ENCODE results near the gene DCBLD2. TPM values are rescaled to one million over a fixed set of nuclear protein-coding genes. Genes with fewer than 3 reads are reported as not detected.

Gene DCBLD2
- polyA plus RNA-seq, 1 of the 3 experiments (the other 2 are of a cell fraction): 159 TPM

GRCh38 chr3:98914210-98915080, 12.9 kb upstream of the DCBLD2 start:
- Histone ChIP-seq H3K27ac (ENCODE audit: low read depth in 2 of 2, low read length in 1 of 2) (no peak overlapping the region), H4K20me1 (ENCODE audit: insufficient read depth) (no peaks in the 10 kb centered on the region), H3K4me1 (ENCODE audit: control insufficient read depth in 1 of 2, insufficient read depth in 2 of 2, low read depth in 1 of 2, low read length in 1 of 2) (peaks cover 0 to 18% of the 10 kb centered on the region in 2 experiments; a peak in 1 of 4 replicates), H3K9me2 (no peaks in the 10 kb centered on the region), H3K9me3 (no peaks in the 10 kb centered on the region), H3K36me3 (replicated peaks in 1 of 2; ENCODE audit: control insufficient read depth in 1 of 2, insufficient read depth in 2 of 2, low read length in 1 of 2) (no peaks in the 10 kb centered on the region), H3K79me2 (ENCODE audit: insufficient read depth) (no peaks in the 10 kb centered on the region; the same call in 1 of the 2 replicates), H3F3A (replicated peaks; ENCODE audit: insufficient read depth) (peaks cover 19% of the 10 kb centered on the region), H3K4me3 (ENCODE audit: low read depth in 2 of 2, low read length in 1 of 2) (no peak overlapping the region), H3K9ac (no peak overlapping the region), H3K4me2 (no peak overlapping the region), H2AFZ (ENCODE audit: low read depth) (no peak overlapping the region), H3K27me3 (ENCODE audit: insufficient read depth) (no peaks in the 10 kb centered on the region)
- 70% methylated on average over 9 of the region's 10 CpGs for whole genome bisulfite sequencing (ENCODE audit: low lambda C conversion rate)
- no peak for DNase-seq
- TF ChIP-seq PBX3 (IDR thresholded peaks at IDR 0.05) (no peak), POLR2AphosphoS5 (IDR thresholded peaks at IDR 0.05; ENCODE audit: low read depth, low read length) (no peak), USF1 (IDR thresholded peaks at IDR 0.05; ENCODE audit: borderline replicate concordance, low read depth) (no peak), GATA2 (CRISPR knock-in tag; IDR thresholded peaks at IDR 0.05) (no peak)
- ChIA-PET CTCF (interaction anchor here (1.5 kb wide), 1 partner anchor 97 kb away, joined by 5 read pairs; no protein-coding TSS in a partner anchor), POLR2A (no interaction called here)

GRCh38 chr3:98912448-98912847, 11.0 kb upstream of the DCBLD2 start:
- H3K27ac ChIP-seq (ENCODE audit: low read depth in 2 of 2, low read length in 1 of 2): no peak overlapping the region
- no peaks in the 10 kb centered on the region for H3K9me2 ChIP-seq
- no peak overlapping the region for H3K9ac ChIP-seq
- CTCF ChIA-PET: interaction anchor here (1.0 to 1.6 kb wide), 3 partner anchors 9 to 310 kb away, joined by 3 to 6 read pairs (median 3); partner anchors contain the start of gene DCBLD2
- H3F3A ChIP-seq (replicated peaks; ENCODE audit: insufficient read depth): peaks cover 6% of the 10 kb centered on the region
- 84% methylated on average over 1 of the region's 1 CpG for WGBS (ENCODE audit: low lambda C conversion rate)
- POLR2A ChIA-PET: interaction anchor here (0.8 kb wide), 1 partner anchor 11 kb away, joined by 3 read pairs; the partner anchor contains the start of gene DCBLD2
- H4K20me1 ChIP-seq (ENCODE audit: insufficient read depth): no peaks in the 10 kb centered on the region
- H3K79me2 ChIP-seq (ENCODE audit: insufficient read depth): peaks cover 6% of the 10 kb centered on the region
- no peaks in the 10 kb centered on the region for H3K27me3 ChIP-seq (ENCODE audit: insufficient read depth)
- no peak overlapping the region for H3K4me3 ChIP-seq (ENCODE audit: low read depth in 2 of 2, low read length in 1 of 2)
- H3K4me2 ChIP-seq: no peak overlapping the region
- H3K9me3 ChIP-seq: 0 out of 2 replicates have a peak, but pooled peaks cover 5% of the 10 kb centered on the region
- DNase-seq: no peak
- no peak for TF ChIP-seq FOXM1 (IDR thresholded peaks at IDR 0.05; ENCODE audit: low read depth)
- no peak for TF ChIP-seq USF1 (IDR thresholded peaks at IDR 0.05; ENCODE audit: borderline replicate concordance, low read depth)
- TF ChIP-seq RFX5 (IDR thresholded peaks at IDR 0.05; ENCODE audit: low read length): no peak
- no peak for TF ChIP-seq ELF1 (IDR thresholded peaks at IDR 0.05)
- no peak for TF ChIP-seq RAD21 (IDR thresholded peaks at IDR 0.05; ENCODE audit: low read length)
- TF ChIP-seq TAF1 (IDR thresholded peaks at IDR 0.05; ENCODE audit: borderline replicate concordance, low read depth, low read length): no peak
- no peak overlapping the region for H2AFZ ChIP-seq (ENCODE audit: low read depth)
- H3K4me1 ChIP-seq (ENCODE audit: control insufficient read depth in 1 of 2, insufficient read depth in 2 of 2, low read depth in 1 of 2, low read length in 1 of 2): peaks cover 0 to 3% of the 10 kb centered on the region in 2 experiments; a peak in 2 of 4 replicates
- peaks cover 0 to 16% of the 10 kb centered on the region in 2 experiments for H3K36me3 ChIP-seq (replicated peaks in 1 of 2; ENCODE audit: control insufficient read depth in 1 of 2, insufficient read depth in 2 of 2, low read length in 1 of 2)
